SK-MEL-5 (cell line): Measurements from ENCODE around the gene ULK1. TPM values are rescaled to one million over a fixed set of nuclear protein-coding genes. Genes with fewer than 3 reads are reported as not detected.

Experiments
- DNase-seq: peaks from one replicate; pipeline ENCODE4 v3.0.0-alpha.2; 2016; ENCODE audit warnings: low read depth, low spot score
- in situ Hi-C: cut with HindIII; loops from 2 replicates; pipeline ENCODE4 v1.10.0; 2016; ENCODE audit warnings: low sequenced_read_pairs, high pct_unique_total_duplicates, low pct_unique_long_range_greater_than_20kb
- total RNA-seq: library from RNA; depleted of rRNA; stranded (reverse); fragments of >200 nt; shearing (Covaris generic); gene quantifications from 2 replicates; pipeline ENCODE4 v1.2.3, GENCODE V29; 2014

Gene ULK1
- total RNA-seq, 1 experiment from 2014 or later = 2.1 TPM

GRCh38 chr12:131914179-131914702 lies 19.8 kb downstream of the ULK1 start:
- in situ Hi-C loops = no loop called here

GRCh38 chr12:131915000-131915689 lies 20.7 kb downstream of the ULK1 start:
- in situ Hi-C loops = no loop called here
- no peak for DNase-seq

More at GRCh38 chr12:131914179-131914702, 19.8 kb downstream of the ULK1 start:
- no peak for DNase-seq

GRCh38 chr12:131915823-131916222 lies 21.4 kb downstream of the ULK1 start:
- in situ Hi-C loops = no loop called here
- no peak for DNase-seq

- in situ Hi-C loops = no loop called here
- no peak for DNase-seq
Observed at GRCh38 chr12:131916306-131917138, 22.1 kb downstream of the ULK1 start.

GRCh38 chr12:131917139-131917710 lies 22.8 kb downstream of the ULK1 start:
- in situ Hi-C loops = no loop called here
- DNase-seq = no peak

- DNase-seq = no peak
- in situ Hi-C loops = no loop called here
Observed at GRCh38 chr12:131917711-131918306, 23.4 kb downstream of the ULK1 start.

GRCh38 chr12:131918311-131919050 lies 24.1 kb downstream of the ULK1 start:
- in situ Hi-C loops = no loop called here

GRCh38 chr12:131919051-131919347 lies 24.6 kb downstream of the ULK1 start:
- DNase-seq = no peak
- in situ Hi-C loops = no loop called here

More at GRCh38 chr12:131918311-131919050, 24.1 kb downstream of the ULK1 start:
- no peak for DNase-seq

GRCh38 chr12:131919366-131920156 lies 25.1 kb downstream of the ULK1 start:
- in situ Hi-C loops = no loop called here

GRCh38 chr12:131920157-131920508 lies 25.7 kb downstream of the ULK1 start:
- in situ Hi-C loops = no loop called here
- DNase-seq = no peak

More at GRCh38 chr12:131919366-131920156, 25.1 kb downstream of the ULK1 start:
- DNase-seq = no peak

- no peak for DNase-seq
- in situ Hi-C loops = no loop called here
Observed at GRCh38 chr12:131920902-131921840, 26.7 kb downstream of the ULK1 start.

- DNase-seq = no peak
- in situ Hi-C loops = no loop called here
Observed at GRCh38 chr12:131921866-131922769, 27.7 kb downstream of the ULK1 start.

GRCh38 chr12:131922772-131923171 lies 28.4 kb downstream of the ULK1 start:
- in situ Hi-C loops = no loop called here
- no peak for DNase-seq

- in situ Hi-C loops = no loop called here
- DNase-seq = no peak
Observed at GRCh38 chr12:131923260-131923659, 28.8 kb downstream of the ULK1 start.
